HEK293T (cell line): Measurements from ENCODE around the gene CDCA4.

ENCODE experiments used
- FOXM1 ChIP-seq: fragments of 450-650 bp; IDR thresholded peaks from 2 replicates; pipeline ENCODE4 v1.6.1; 2017; ENCODE audit warnings: mild to moderate bottlenecking, borderline replicate concordance
- SP1 ChIP-seq: fragments of 450-650 bp; IDR thresholded peaks from 2 replicates; pipeline ENCODE4 v1.6.1; 2017

DNA sequence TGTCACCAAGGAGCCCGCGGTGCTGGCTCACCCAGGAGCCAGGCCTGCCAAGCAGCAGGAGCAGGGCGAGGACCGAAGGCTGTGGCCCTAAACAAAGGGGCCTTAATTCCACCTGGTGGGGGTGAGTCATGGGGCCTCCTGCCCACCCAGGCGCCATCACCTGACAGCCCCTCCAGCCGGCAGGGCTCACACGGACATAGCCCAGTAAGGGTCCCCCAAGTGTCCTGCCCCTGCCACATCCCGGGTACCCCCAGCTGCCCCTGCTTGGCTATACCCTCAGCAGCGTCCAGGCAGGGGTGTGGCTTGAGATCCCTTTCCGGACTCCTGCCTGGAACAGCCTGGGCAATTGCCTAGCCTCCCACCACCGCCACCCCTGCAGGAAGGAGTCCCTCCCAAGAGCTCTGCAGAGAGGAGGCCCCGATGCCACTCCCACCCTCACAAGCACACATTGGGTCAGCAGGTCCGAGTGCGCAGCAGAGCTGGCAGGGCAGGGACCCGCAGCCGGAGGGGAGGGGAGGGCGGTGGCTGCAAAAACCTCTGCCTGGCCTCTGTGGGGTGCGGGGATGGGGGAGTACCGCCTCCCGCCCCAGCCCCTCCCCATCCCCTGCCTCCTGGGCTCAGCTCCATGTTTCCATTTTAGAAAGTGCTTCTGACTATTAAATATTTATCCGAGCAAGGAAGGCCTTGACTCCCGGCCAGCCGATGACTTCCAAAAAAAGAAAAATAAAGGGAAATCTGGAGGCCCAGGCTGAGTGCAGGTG lies 47.3 kb downstream of the CDCA4 start:
- no peak for TF ChIP-seq SP1
- TF ChIP-seq FOXM1: no peak
